NCI-H1417 (cell line): ENCODE results near the gene RAPSN.

Experiments
- DNase-seq, 3 experiments: peaks; one replicate each; lab custom pipeline; 2025; lab: John Stamatoyannopoulos, UW

Gene RAPSN

DNA sequence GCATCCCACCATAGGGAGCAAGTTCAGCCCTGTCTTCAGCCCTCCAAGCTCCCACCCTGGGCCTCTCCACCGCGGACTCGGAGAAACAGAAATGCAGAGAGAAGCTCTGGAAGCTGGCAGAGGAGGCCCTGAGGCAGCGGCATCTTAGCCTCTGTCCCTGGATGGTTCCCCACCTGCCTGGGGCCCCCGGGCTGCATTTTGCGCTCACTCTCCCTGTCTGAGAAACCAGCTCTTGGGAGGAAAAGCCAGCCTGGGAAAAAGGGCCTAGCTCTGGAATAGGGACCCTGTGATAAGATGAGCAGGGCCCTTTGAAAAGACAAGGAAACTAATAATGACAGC lies 58.5 kb downstream of the RAPSN start:
- no peak for DNase-seq

DNA sequence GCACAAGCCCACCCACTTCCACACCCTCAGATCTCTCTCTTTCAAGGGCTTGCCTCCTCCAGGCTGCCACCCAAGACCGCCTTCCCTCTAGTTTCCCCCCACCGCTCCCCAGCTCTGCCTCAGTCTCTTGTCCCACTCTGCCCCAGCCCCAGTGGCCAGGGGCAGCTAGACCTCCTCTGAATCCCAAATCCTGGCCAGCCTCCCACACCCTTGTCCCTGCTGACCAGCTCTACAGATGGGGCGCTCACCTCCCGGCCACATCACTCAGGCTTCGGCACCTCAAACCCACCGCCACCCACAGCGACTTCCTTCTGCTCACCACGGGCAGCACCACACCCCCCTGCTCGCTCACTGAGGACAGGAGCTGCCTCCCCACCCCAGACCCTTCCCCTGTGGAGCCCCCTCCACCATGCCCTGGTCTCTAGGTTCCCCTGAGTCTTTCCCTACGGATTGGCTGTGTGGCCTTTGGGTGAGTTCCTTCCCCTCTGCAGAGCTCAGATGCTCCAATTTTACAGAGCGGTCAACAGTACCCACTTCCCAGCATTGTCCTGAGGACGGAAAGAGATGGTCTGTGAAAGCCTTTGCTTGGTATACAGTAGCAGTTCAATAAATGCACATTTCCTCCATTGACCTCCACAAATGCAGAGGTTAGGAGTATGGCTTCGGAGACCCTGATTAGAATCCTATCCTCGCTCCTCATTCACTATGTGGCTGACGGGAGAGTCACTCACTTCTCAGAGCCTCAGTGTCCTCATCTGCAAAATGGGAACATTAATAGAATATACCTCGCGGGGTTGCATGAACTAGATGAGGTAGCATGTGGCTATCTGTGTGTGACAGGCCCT lies 59.1 kb downstream of the RAPSN start:
- no peak for DNase-seq

DNA sequence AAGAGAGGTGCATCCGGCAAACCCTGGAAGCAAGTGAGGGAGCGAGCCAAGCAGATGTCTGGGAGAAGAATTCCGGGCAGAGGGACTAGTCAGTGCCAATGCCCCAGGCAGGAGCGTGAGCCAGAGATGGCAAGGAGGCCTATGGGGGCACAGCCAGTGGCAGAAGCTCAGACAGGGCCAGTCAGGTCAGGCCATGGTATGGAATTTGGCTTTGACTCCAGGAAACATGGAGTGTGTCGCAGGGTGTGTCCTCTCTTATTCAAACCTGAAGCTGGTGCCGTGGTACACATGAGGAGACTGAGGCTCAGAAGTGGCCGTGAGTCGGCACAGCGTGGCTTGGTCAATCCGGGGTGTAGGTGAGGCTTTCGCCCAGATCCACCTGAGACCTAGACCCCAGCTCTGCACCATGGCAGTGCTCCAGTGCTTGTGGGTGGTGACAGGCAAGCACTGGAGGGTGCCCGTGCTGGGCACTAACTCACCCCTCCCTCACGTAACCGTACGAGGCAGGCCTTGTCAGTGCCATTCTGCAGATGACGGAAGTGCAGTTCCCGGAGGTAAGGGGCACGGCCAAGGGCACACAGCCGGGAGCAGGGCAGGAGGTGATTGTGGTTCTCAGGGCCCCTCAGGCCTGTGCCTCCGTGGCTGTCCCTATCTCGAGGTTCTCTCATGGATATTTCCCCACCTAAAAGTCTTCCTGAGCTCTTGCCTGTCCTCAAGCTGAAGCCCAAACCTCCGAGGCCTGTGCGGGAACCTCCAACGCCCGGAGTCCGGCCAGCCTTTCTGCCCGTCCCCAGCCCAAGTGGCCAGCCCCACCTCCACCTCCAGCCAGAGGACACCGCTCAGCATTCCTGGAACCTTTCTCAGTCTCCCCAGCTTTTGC lies 60.0 kb downstream of the RAPSN start:
- no peak for DNase-seq

DNA sequence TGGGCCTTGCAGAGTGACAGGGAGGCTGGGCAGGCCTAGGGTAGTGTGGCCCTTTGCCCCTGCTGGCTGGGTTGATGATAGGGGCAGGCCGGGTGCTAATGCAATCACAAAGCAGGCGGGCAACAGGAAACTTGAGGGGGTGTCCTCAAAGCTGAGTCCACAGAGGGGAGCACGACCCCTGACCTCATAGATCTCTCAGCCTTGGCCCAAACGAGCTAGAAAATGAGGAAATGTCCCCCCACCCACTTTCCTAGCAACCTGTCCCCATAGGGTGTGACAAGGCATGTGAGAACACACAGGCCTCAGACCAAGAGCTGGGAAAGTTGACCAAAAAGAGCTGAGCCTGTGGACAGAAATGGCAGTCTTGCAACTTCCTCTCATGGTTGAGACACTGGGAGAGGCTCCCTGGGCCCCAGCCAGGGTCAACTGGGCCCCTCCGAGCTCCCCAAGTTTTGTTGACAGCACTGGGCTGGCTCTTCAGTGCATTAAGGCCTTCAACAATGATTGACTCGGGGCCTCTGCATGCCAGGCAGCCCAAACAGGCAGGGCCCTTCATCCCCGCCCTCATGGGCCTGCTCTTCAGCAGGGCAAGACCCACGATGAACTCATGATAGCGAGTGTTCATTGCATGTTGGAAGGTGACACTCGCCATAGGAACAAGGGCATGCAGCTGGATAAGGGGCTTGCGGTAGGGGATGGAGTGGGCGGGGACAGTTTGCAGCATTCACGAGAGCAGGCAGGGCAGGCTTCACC lies 60.8 kb downstream of the RAPSN start:
- DNase-seq, result no peak
